GM21367 (cell line): ENCODE measurements around the gene FOLR2.

ENCODE experiments used
- ATAC-seq: cut with Tn5 transposase; IDR thresholded peaks from one replicate; pipeline ENCODE4 v1.9.1; 2021; ENCODE audit not compliant: unreplicated experiment

FOLR2 gene

GRCh38 chr11:72239849-72240460, 23.4 kb downstream of the FOLR2 start:
- ATAC-seq = no peak

GRCh38 chr11:72240461-72241290, 24.1 kb downstream of the FOLR2 start:
- ATAC-seq = no peak

GRCh38 chr11:72241291-72241781, 24.7 kb downstream of the FOLR2 start:
- ATAC-seq = no peak

GRCh38 chr11:72242141-72242540, 25.5 kb downstream of the FOLR2 start:
- no peak for ATAC-seq

- no peak for ATAC-seq
These were observed 26.8 kb downstream of the FOLR2 start for GRCh38 chr11:72243173-72244059.

- ATAC-seq = no peak
These were observed 27.4 kb downstream of the FOLR2 start, which contains the start of gene PHOX2A for GRCh38 chr11:72244060-72244360. PHOX2A (minus strand) TSS chr11:72244176; CDS start chr11:72244004, 172 bp downstream.

GRCh38 chr11:72244361-72245262, 28.0 kb downstream of the FOLR2 start:
- ATAC-seq = no peak

- ATAC-seq = no peak
These were observed 28.7 kb downstream of the FOLR2 start for GRCh38 chr11:72245263-72245816.

GRCh38 chr11:72247584-72247983, 31.0 kb downstream of the FOLR2 start:
- ATAC-seq = no peak

GRCh38 chr11:72249961-72250360, 33.4 kb downstream of the FOLR2 start:
- no peak for ATAC-seq

GRCh38 chr11:72250661-72251464, 34.3 kb downstream of the FOLR2 start:
- no peak for ATAC-seq

- no peak for ATAC-seq
These were observed 35.0 kb downstream of the FOLR2 start for GRCh38 chr11:72251614-72252013.

- ATAC-seq = no peak
These were observed 36.8 kb downstream of the FOLR2 start for GRCh38 chr11:72253392-72253791.

- no peak for ATAC-seq
These were observed 37.9 kb downstream of the FOLR2 start for GRCh38 chr11:72254299-72254993.

GRCh38 chr11:72257570-72257969, 41.0 kb downstream of the FOLR2 start:
- no peak for ATAC-seq

GRCh38 chr11:72259490-72259889, 42.9 kb downstream of the FOLR2 start:
- ATAC-seq = no peak

- ATAC-seq = no peak
These were observed 44.0 kb downstream of the FOLR2 start for GRCh38 chr11:72260574-72260973.

- ATAC-seq = no peak
These were observed 46.8 kb downstream of the FOLR2 start for GRCh38 chr11:72263361-72263760.

- ATAC-seq = no peak
These were observed 49.4 kb downstream of the FOLR2 start for GRCh38 chr11:72265951-72266350.
